Measurements from ENCODE around the gene RBM43.

DNA sequence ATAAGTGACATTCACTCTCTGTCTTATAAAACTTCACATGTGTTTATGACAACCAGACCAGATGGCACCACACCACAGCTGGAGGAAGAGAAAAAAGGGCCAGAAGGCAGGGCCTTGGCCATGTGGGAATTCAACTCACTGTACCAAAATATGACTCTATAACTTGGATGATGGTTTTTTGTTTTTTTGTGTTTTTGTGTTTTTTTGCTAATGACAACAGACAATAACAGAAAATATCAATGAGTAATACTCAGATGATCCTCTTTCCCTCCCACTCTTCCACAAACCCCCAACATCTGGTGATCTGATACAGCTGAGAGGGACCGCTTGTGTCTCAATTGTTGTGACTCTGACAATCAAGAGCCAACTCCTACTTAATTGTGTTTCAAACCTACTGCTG, 15.4 kb upstream of the RBM43 start:
- TF ChIP-seq POLR2A (IDR thresholded peaks at IDR 0.05) (no peak), CTCF (IDR thresholded peaks at IDR 0.05) (no peak)
